Vagina (tissue), 2 donors: Measurements from ENCODE around the gene NEB.
"Not testable (repeated sequence)": the region's sequence is repeated elsewhere in the genome, so short reads cannot be mapped to it uniquely, and the experiment has no call there.

Experiments
- CTCF ChIP-seq, 3 experiments: fragments of 450-650 bp in 2 of 3; fragments of 200-600 bp in 1 of 3; sonication (generic) in 1 of 3; IDR thresholded peaks; one replicate each; pipeline ENCODE4 v1.5.1; 2017 to 2019; ENCODE audit warnings: antibody characterized with exemption in 3 of 3, mild to moderate bottlenecking in 2 of 3, moderate library complexity in 2 of 3
- POLR2A ChIP-seq, 2 donors: fragments of 450-650 bp; IDR thresholded peaks; one replicate each; pipeline ENCODE4 v1.6.1; 2017; ENCODE audit warnings: antibody characterized with exemption in 2 of 2, mild to moderate bottlenecking in 2 of 2, moderate library complexity in 2 of 2
- POLR2AphosphoS5 ChIP-seq, 2 donors: sonication (generic); formaldehyde crosslinking; IDR thresholded peaks; one replicate each; pipeline ENCODE4 v1.9.0; 2017; ENCODE audit warnings: antibody characterized with exemption in 2 of 2, mild to moderate bottlenecking in 2 of 2, low read depth in 1 of 2; ENCODE audit not compliant: insufficient read depth in 1 of 2

DNA sequence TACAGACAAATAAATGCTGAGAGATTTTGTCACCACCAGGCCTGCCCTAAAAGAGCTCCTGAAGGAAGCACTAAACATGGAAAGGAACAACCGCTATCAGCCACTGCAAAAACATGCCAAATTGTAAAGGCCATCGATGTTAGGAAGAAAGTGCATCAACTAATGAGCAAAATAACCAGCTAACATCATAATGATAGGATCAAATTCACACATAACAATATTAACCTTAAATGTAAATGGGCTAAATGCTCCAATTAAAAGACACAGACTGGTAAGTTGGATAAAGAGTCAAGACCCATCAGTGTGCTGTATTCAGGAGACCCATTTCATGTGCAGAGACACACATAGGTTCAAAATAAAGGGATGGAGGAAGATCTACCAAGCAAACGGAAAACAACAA is 11.0 kb upstream of the NEB start:
- not testable (repeated sequence) for TF ChIP-seq CTCF (IDR thresholded peaks at IDR 0.05); POLR2A (IDR thresholded peaks at IDR 0.05); POLR2AphosphoS5 (IDR thresholded peaks at IDR 0.05; ENCODE audit: insufficient read depth in 1 of 2, low read depth in 1 of 2)
